Lower leg skin (tissue), 4 donors: ENCODE measurements around the gene ADORA2B. TPM values are rescaled to one million over a fixed set of nuclear protein-coding genes. Genes with fewer than 3 reads are reported as not detected.
A peak's percentile ranks its signal among the peaks of the same experiment; 100 is the strongest.

Source experiments
- DNase-seq, 2 donors: peaks; one replicate each; pipeline ENCODE4 v3.0.0-alpha.2; 2019; ENCODE audit warnings: low spot score in 2 of 2
- H3K4me3 ChIP-seq: fragments of 200-600 bp; sonication (generic); 2 replicates; pipeline ENCODE4 v1.5.1; 2017; ENCODE audit warnings: mild to moderate bottlenecking, low read depth; ENCODE audit not compliant: poor library complexity, severe bottlenecking
- CTCF ChIP-seq, 3 donors: fragments of 450-650 bp; IDR thresholded peaks; one replicate each; pipeline ENCODE4 v1.5.1; 2016; ENCODE audit warnings: antibody characterized with exemption in 3 of 3, mild to moderate bottlenecking in 3 of 3, moderate library complexity in 2 of 3
- POLR2A ChIP-seq, 2 donors: fragments of 450-650 bp; IDR thresholded peaks; one replicate each; pipeline ENCODE4 v1.6.1; 2016 to 2017; ENCODE audit warnings: antibody characterized with exemption in 2 of 2, mild to moderate bottlenecking in 1 of 2, moderate library complexity in 1 of 2
- WGBS, 2 donors: methylation state at CpG; one replicate each; pipeline ENCODE4 v1.1.5; 2018; 5-methylcytosine and 5-hydroxymethylcytosine counted together
- intact Hi-C: fragments of 100-400 bp; cut with DNase I; formaldehyde crosslinking; loops from one replicate; pipeline ENCODE4 v1.15.0; 2023; ENCODE audit warnings: low total_unique reads
- total RNA-seq, 4 donors: library from RNA; depleted of rRNA; stranded (reverse); fragments of >200 nt; gene quantifications; one replicate each; pipeline ENCODE4 v1.1.0, GENCODE V29; 2016

The ADORA2B gene
- total RNA-seq, 4 donors from 2014 or later = 21.2 to 37.0 (median 29.8) TPM

GRCh38 chr17:15926039-15926740 lies 18.7 kb upstream of the ADORA2B start:
- no peak overlapping the region for H3K4me3 ChIP-seq
- peak in 1 of 2 donors; percentile 48 for DNase-seq
- no peak for TF ChIP-seq POLR2A (IDR thresholded peaks at IDR 0.05)
- no peak for TF ChIP-seq CTCF (IDR thresholded peaks at IDR 0.05)
- intact Hi-C loops = no loop called here
- WGBS, 2 donors = 81 to 82% methylated on average over 9 of the region's 9 CpGs

GRCh38 chr17:15928286-15928785 lies 16.6 kb upstream of the ADORA2B start:
- H3K4me3 ChIP-seq = no peak overlapping the region
- intact Hi-C loops = no loop called here
- DNase-seq = peak in 1 of 2 donors; percentile 67
- 55 to 61% methylated on average over 9 of the region's 9 CpGs for WGBS, 2 donors
- TF ChIP-seq POLR2A (IDR thresholded peaks at IDR 0.05) (no peak), CTCF (IDR thresholded peaks at IDR 0.05) (no peak)

- peak in 1 of 2 donors; percentile 9 for DNase-seq
- no peak for TF ChIP-seq CTCF (IDR thresholded peaks at IDR 0.05)
- TF ChIP-seq POLR2A (IDR thresholded peaks at IDR 0.05) = no peak
- intact Hi-C loops = no loop called here
- WGBS, 2 donors = 70 to 73% methylated on average over 4 of the region's 4 CpGs
- H3K4me3 ChIP-seq = no peak overlapping the region
Observed at GRCh38 chr17:15929941-15930340, 15.0 kb upstream of the ADORA2B start.

- DNase-seq = peak in 1 of 2 donors; percentile 49
- 53 to 54% methylated on average over 6 of the region's 6 CpGs for WGBS, 2 donors
- intact Hi-C loops = no loop called here
- H3K4me3 ChIP-seq = no peak overlapping the region
- TF ChIP-seq POLR2A (IDR thresholded peaks at IDR 0.05) (no peak), CTCF (IDR thresholded peaks at IDR 0.05) (no peak)
Observed at GRCh38 chr17:15930426-15930825, 14.5 kb upstream of the ADORA2B start.

GRCh38 chr17:15931394-15931793 lies 13.5 kb upstream of the ADORA2B start:
- intact Hi-C loops = no loop called here
- no peak for TF ChIP-seq CTCF (IDR thresholded peaks at IDR 0.05)
- no peak for TF ChIP-seq POLR2A (IDR thresholded peaks at IDR 0.05)
- DNase-seq = no peak
- H3K4me3 ChIP-seq = no peak overlapping the region

GRCh38 chr17:15934866-15935265 lies 10.1 kb upstream of the ADORA2B start:
- DNase-seq = no peak
- intact Hi-C loops = no loop called here
- WGBS, 2 donors = 93 to 98% methylated on average over 5 of the region's 5 CpGs
- H3K4me3 ChIP-seq = no peak overlapping the region
- TF ChIP-seq POLR2A (IDR thresholded peaks at IDR 0.05) (no peak), CTCF (IDR thresholded peaks at IDR 0.05) (no peak)
